HG02642 (cell line): ENCODE measurements around the gene IL1RAPL2.
"Not testable (repeated sequence)": the region's sequence is repeated elsewhere in the genome, so short reads cannot be mapped to it uniquely, and the experiment has no call there.

Experiments
- ATAC-seq: cut with Tn5 transposase; IDR thresholded peaks from one replicate; pipeline ENCODE4 v1.9.1; 2021; ENCODE audit warnings: mild to moderate bottlenecking; ENCODE audit not compliant: unreplicated experiment, poor library complexity

The IL1RAPL2 gene

DNA sequence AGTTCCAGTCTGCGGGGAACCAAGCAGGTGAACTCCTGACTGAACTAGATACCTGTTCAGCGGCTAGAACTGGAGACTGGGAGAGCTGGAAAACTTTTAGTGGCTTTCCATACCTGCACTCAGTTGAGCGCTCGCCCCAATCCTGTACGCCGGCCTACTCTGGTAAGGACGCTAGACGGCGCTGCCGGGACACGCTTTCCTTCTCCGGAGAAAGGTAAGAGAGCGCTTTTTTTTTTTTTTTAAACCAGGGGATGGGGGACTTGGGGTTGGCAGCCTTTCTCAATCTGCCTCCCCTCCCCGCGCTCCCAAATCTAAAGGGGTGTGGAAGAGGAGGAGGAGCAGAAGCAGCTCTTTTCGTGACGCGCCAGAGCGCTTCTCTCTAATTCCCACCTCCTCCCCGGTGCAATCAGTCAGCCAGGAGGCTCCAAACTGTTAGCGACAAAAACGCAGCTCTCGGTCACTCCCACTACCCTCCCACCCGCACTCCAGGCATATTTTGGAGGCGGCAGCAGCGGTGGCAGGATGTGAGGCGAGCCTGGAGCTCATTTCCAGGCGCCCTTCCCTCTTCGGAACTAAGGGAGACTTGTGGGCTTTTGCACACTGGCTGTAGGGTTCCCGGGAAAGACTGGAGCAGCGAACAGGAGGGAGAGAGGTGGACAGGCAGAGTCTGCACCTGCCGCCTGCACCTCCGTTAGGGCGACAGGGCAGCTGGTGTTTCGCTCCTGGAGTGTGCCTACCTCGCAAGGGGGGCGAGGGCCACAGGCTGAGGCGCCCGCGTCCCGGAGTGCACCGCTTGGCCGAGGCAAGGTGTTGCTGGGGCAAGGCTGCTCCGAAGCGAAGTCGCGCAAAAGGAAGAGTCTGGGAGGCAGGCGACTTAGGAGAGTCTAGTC, at the start of gene IL1RAPL2:
IL1RAPL2 (plus strand) TSS at position 409 of the 890 bp plus-strand sequence.
- ATAC-seq = no peak

- ATAC-seq = no peak
Measured at GRCh38 chrX:104522386-104522785, 43.6 kb upstream of the IL1RAPL2 start.

DNA sequence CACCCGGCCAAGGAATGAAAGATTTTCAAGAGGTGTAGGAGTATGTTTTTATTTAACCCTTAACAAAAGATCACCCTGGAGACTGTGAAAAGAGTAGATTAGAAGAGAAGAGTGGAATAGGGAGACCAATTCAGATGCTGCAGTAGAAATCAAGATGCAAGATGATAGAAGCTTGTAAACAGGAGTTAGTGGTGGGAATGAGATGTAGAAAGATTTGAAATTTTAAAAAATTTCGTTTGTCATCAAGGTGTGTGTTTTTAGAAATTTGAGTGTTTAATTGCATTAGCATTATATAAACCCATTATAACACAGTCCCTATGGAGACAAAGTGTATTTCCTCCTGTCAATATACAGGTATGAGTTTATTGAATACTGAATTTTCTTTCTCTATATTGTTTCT, 42.1 kb upstream of the IL1RAPL2 start:
- ATAC-seq = no peak

GRCh38 chrX:104539081-104539480, 26.9 kb upstream of the IL1RAPL2 start:
- no peak for ATAC-seq

- ATAC-seq = not testable (repeated sequence)
Measured at GRCh38 chrX:104542447-104542846, 23.6 kb upstream of the IL1RAPL2 start.

DNA sequence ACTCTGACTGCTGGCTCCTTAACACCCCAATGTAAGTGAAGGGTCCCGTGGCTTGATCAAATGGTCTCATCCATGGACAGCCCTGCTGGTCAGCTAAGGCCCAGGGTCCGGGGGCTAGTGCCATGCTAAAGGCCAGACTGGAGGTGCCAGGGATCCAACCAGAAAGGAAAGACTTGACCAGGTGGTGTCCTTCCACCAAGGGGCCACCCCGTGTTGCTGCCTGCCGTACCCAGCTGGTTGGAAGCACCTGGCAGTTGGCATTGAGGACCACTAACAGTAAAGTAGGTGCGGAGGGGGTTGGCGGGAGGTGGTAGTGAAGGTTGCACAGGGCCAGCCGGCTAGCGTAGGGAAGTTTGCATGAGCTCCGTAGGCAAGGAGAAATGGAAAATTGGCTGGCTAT, 1.7 kb upstream of the IL1RAPL2 start:
- no peak for ATAC-seq

GRCh38 chrX:104564921-104565703, 887 bp upstream of the IL1RAPL2 start:
- no peak for ATAC-seq

GRCh38 chrX:104566681-104567501, 892 bp downstream of the IL1RAPL2 start:
- ATAC-seq = no peak

DNA sequence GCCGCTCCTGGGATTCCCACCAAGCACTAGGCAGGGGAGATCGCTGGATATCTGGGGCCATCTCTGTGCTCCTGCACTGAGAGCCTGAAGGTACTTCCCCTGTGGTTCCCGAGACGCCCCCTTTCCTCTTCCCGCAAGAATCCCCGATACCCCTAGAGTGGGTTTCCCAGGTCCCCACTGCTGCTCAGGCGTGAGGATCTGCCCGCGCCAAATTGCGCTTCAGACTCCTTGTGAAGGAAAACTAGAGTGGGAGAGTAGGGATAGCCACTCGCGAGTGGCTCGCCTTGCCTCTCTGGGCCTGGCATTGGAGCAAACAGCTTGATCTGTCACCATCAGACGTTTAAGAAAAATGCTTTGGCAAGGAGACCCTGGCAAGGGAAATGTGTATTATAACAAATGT, 1.5 kb downstream of the IL1RAPL2 start:
- no peak for ATAC-seq

GRCh38 chrX:104568304-104568915, 2.4 kb downstream of the IL1RAPL2 start:
- no peak for ATAC-seq

GRCh38 chrX:104618106-104618895, 52.3 kb downstream of the IL1RAPL2 start:
- ATAC-seq = no peak

DNA sequence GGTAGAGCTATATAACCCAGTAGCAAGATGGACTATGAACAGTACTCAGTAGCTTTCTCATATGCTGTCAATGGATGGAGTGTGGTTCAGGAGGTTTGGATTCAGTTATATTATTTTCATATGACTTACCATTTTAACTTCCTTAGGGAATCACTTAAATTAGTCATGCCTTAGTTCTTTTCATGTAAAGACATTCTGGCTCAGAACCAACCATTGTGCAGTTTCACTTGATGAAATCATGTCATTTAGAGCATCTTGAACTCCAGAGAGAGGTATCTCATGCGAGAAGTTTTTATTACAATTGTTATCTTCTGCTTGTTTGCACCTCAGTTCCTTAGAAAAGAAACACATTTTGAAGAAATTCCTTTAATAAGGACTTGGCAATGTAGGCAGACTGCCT, 55.8 kb downstream of the IL1RAPL2 start:
- no peak for ATAC-seq

DNA sequence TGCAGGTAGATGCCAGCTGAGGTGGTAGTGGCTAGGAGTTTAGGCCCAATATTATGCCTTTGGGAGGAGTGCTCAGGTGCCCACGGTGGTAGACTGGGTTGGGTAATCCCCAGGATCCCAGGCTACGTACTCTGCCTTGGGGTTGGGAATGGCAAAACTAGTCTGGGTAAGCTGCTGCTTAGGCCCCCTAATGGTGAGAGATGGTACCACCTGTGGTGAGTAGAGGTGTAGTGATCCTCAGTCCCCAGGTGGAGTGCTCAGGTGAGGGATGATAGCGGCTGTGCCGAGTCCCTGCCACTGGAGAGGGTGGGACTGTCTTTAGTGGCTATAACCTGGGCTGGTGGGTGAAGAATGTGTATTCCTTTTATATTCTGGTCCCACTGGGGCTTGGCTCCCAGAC, 75.2 kb downstream of the IL1RAPL2 start:
- ATAC-seq = no peak

GRCh38 chrX:104647084-104647483, 81.1 kb downstream of the IL1RAPL2 start:
- no peak for ATAC-seq

DNA sequence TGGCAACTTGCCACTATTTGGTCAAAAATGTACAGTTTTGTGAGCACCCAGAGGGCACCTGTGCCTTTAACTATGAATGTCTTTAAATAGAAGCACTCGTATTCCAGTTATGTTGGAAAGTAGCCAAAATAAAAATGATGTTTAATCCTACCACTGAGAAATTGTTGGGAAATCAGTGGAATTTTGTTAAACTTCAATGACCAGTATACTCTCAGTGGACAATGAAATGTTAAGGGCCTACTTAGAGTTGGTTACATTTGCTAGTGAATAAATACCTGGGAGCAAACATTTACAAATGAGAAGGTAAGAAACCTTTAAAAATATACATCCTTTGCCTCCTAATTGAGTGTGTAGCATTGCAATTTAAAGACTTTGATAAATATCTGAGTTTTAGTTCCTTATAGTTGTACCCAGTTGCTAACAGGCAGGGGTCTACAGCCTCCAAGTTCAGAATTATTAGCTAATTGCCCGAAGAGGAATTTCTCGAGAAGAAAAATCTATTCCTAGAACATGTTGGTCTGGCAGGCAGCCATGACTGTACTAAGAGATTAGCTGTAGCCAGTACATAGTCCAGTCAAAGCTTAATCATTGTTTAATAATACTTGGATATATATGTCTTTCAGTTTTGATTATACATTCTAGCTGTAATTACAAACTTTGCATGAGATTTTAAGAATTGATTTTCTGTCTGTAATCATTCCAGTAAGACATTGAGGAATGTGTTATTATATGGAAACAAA, 93.2 kb downstream of the IL1RAPL2 start:
- ATAC-seq = no peak

DNA sequence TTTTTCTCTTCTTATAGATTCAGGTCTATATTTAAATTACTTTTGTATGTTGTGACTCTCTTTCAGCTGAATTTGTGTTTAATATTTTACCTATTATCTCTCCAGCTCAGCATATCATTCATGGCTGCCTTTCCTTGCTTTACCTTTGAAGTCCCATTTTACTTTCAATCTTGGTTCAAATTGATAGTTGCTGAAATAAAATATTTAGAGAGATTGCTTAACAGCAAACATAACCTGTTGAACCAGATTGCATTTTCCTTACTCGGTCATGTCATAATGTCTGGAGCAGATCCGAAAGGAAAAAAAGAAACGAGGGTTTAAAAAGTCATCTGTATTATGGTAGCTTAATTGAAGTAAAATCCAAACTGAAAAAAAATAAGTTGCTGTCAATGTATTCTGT, 94.1 kb downstream of the IL1RAPL2 start:
- no peak for ATAC-seq

DNA sequence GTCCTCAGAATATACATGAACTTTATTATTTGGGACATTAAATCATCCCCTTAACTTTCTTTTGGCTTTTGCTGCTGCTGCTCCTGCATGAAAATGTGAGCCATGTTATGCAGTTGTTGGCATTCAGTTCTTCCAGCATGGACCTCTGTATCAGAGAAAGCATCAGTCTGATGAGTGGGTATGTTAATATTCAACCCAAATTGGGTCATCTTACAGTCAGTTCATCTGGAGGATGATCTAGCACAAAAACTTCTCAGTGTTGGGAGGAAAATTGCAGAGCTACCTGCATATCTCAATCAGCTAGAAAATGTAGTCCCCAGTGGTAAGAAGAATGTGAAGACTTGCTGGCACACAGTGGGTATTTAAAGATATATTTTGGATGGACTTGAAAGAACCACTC, 96.7 kb downstream of the IL1RAPL2 start:
- no peak for ATAC-seq

DNA sequence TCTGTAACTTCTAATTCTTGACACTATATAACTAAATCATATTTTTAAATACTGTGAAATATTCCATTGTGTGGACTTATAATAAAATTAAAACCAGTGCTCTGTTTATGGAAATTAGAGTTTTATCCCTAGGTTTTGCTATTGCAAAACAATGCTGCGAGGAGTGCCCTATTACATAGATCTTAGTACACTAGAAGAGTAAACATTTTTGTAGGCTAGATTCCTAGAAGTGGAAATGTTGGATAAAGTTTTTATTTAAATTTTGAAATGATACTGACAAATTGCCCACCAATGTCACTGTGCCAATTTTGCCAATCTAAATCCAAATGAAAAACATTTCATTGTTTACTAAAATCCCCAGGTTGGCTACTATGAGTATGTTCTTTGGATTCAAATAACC, 99.7 kb downstream of the IL1RAPL2 start:
- no peak for ATAC-seq

GRCh38 chrX:104668550-104668949, 102.6 kb downstream of the IL1RAPL2 start:
- no peak for ATAC-seq
